A549 (cell line): Measurements from ENCODE around the gene CPAMD8. TPM values are rescaled to one million over a fixed set of nuclear protein-coding genes. Genes with fewer than 3 reads are reported as not detected.
"Not testable (repeated sequence)": the region's sequence is repeated elsewhere in the genome, so short reads cannot be mapped to it uniquely, and the experiment has no call there.

Experiments used
- ATAC-seq, 2 experiments: fragments of 200-7000 bp in 1 of 2; fragments of >200 bp in 1 of 2; cut with Nextera tagmentation in 1 of 2; cut with Tn5 transposase in 1 of 2; 3 replicates each; pipeline versions ENCODE4 v1.8.0 to v1.9.1; 2018 to 2020; ENCODE audit warnings: mild to moderate bottlenecking in 1 of 2, moderate library complexity in 1 of 2
- CTCF ChIA-PET: fragments of 300-600 bp; sonication (Branson Sonifier 250); formaldehyde crosslinking; extraction: SDS; loops from one replicate; lab custom pipeline; 2021; ENCODE audit warnings: antibody characterized with exemption, inconsistent platforms; lab: Yijun Ruan, JAX
- POLR2A ChIA-PET: fragments of 350-600 bp; formaldehyde crosslinking; extraction: SDS; loops from one replicate; lab custom pipeline; 2021; ENCODE audit warnings: antibody characterized with exemption, inconsistent platforms; lab: Yijun Ruan, JAX
- DNase-seq, 2 experiments: peaks; one replicate each; pipeline versions ENCODE4 v3.0.0 to v3.0.0-alpha.2; 2011 to 2016; ENCODE audit warnings: low read depth in 1 of 2, low spot score in 1 of 2
- FAIRE-seq: peaks from 2 replicates; lab custom pipeline; 2011; peaks lifted over from hg19 to GRCh38; lab: Jason Lieb, UNC
- H3K27ac ChIP-seq, 2 experiments: fragments of >200 bp; sonication (Bioruptor Twin); formaldehyde crosslinking; 3 replicates each; pipeline ENCODE4 v1.5.1; 2016 to 2017
- H3K4me1 ChIP-seq: fragments of >200 bp; sonication (Bioruptor Twin); formaldehyde crosslinking; 3 replicates; pipeline ENCODE4 v1.6.1; 2016
- H3K4me2 ChIP-seq: fragments of >200 bp; sonication (Bioruptor Twin); formaldehyde crosslinking; 3 replicates; pipeline ENCODE4 v1.6.1; 2016
- H3K4me3 ChIP-seq: fragments of >200 bp; sonication (Bioruptor Twin); formaldehyde crosslinking; 3 replicates; pipeline ENCODE4 v1.5.1; 2016
- H3K9me3 ChIP-seq: fragments of >200 bp; sonication (Bioruptor Twin); formaldehyde crosslinking; 3 replicates; pipeline ENCODE4 v1.6.1; 2016
- CBX8 ChIP-seq: fragments of 200-600 bp; sonication (generic); IDR thresholded peaks from 2 replicates; pipeline ENCODE4 v1.6.1; 2016
- CHD2 ChIP-seq: fragments of 150-350 bp; IDR thresholded peaks from 2 replicates; pipeline ENCODE4 v1.6.1; 2014; ENCODE audit warnings: low read length; ENCODE audit not compliant: partially characterized antibody
- CHD4 ChIP-seq: fragments of 200-600 bp; sonication (generic); IDR thresholded peaks from 2 replicates; pipeline ENCODE4 v1.6.1; 2016; ENCODE audit warnings: antibody characterized with exemption, mild to moderate bottlenecking, borderline replicate concordance
- EHF ChIP-seq: fragments of 250-450 bp; sonication (Bioruptor Pico); IDR thresholded peaks from 2 replicates; pipeline ENCODE4 v1.5.0; 2020; ENCODE audit warnings: mild to moderate bottlenecking
- ESRRA ChIP-seq: fragments of 150-350 bp; IDR thresholded peaks from 2 replicates; pipeline ENCODE4 v1.6.1; 2014; ENCODE audit warnings: mild to moderate bottlenecking, low read length, borderline replicate concordance
- FOSL2 ChIP-seq, 2 experiments: fragments of 450-650 bp in 1 of 2; fragments of >200 bp in 1 of 2; sonication (Bioruptor Twin) in 1 of 2; formaldehyde crosslinking; IDR thresholded peaks; 2 replicates each; pipeline versions ENCODE4 v1.5.0 to v1.6.1; 2016 to 2020; ENCODE audit warnings: mild to moderate bottlenecking in 1 of 2, moderate library complexity in 1 of 2
- FOXS1 ChIP-seq: fragments of 250-450 bp; sonication (Bioruptor Pico); IDR thresholded peaks from 2 replicates; pipeline ENCODE4 v1.5.0; 2020; ENCODE audit warnings: mild to moderate bottlenecking, moderate library complexity
- HES2 ChIP-seq: fragments of >200 bp; sonication (Bioruptor Twin); formaldehyde crosslinking; IDR thresholded peaks from 2 replicates; pipeline ENCODE4 v1.6.1; 2016
- HEYL ChIP-seq: fragments of 250-450 bp; sonication (Bioruptor Pico); IDR thresholded peaks from 2 replicates; pipeline ENCODE4 v1.8.0; 2021; ENCODE audit warnings: mild to moderate bottlenecking, moderate library complexity
- HMGXB4 ChIP-seq: fragments of 250-450 bp; sonication (Bioruptor Pico); IDR thresholded peaks from 2 replicates; pipeline ENCODE4 v1.5.0; 2021; ENCODE audit warnings: mild to moderate bottlenecking, moderate library complexity, borderline replicate concordance
- HOXB13 ChIP-seq: fragments of 250-450 bp; sonication (Bioruptor Pico); IDR thresholded peaks from 2 replicates; pipeline ENCODE4 v1.5.0; 2020; ENCODE audit warnings: low read depth, mild to moderate bottlenecking, moderate library complexity
- MAX ChIP-seq: IDR thresholded peaks from 2 replicates; pipeline ENCODE4 v1.6.1; 2012
- NR3C1 ChIP-seq: fragments of >200 bp; sonication (Bioruptor Twin); formaldehyde crosslinking; IDR thresholded peaks from 3 replicates; pipeline ENCODE4 v1.6.1; 2017
- PBX3 ChIP-seq: IDR thresholded peaks from 2 replicates; pipeline ENCODE4 v1.6.1; 2012
- RARB ChIP-seq: fragments of 250-450 bp; sonication (Bioruptor Pico); IDR thresholded peaks from 2 replicates; pipeline ENCODE4 v1.8.0; 2021; ENCODE audit warnings: mild to moderate bottlenecking, moderate library complexity
- RNF2 ChIP-seq: fragments of 200-600 bp; sonication (generic); IDR thresholded peaks from 2 replicates; pipeline ENCODE4 v1.6.1; 2016; ENCODE audit warnings: low read depth, mild to moderate bottlenecking, antibody characterized with exemption, moderate library complexity, borderline replicate concordance
- SMC3 ChIP-seq: fragments of >200 bp; sonication (Bioruptor Twin); formaldehyde crosslinking; IDR thresholded peaks from 3 replicates; pipeline ENCODE4 v1.6.1; 2018; ENCODE audit warnings: inconsistent platforms
- TFCP2L1 ChIP-seq: fragments of 250-450 bp; sonication (Bioruptor Pico); IDR thresholded peaks from 2 replicates; pipeline ENCODE4 v1.5.0; 2021; ENCODE audit warnings: mild to moderate bottlenecking
- WGBS: methylation state at CpG from one replicate; pipeline ENCODE4 v1.1.6; 2017; ENCODE audit errors: missing lambda C conversion rate; 5-methylcytosine and 5-hydroxymethylcytosine counted together
- polyA plus RNA-seq, 4 experiments: library from polyadenylated mRNA; depleted of rRNA in 3 of 4; stranded (reverse); fragments of >200 nt; fragmentation: RNase III in 1 of 4; extraction: RNeasy Plus Mini Kit Qiagen cat#74134 plus additional on column Dnase treatment in 1 of 4; gene quantifications; 2 replicates in 3 of 4; 3 replicates in 1 of 4; pipeline ENCODE4 v1.2.3, GENCODE V29; 2011 to 2017

Gene CPAMD8
- polyA plus RNA-seq, 2 of the 4 experiments (the other 2 are of a cell fraction): 0.03 TPM; not detected in 1

- TF ChIP-seq HES2 (no peak), SMC3 (no peak)
- no peak for FAIRE-seq
- H3K4me1 ChIP-seq: no peaks in the 10 kb centered on the region
- ChIA-PET CTCF (no interaction called here), POLR2A (no interaction called here)
- peaks cover 6% of the 10 kb centered on the region for H3K9me3 ChIP-seq
- WGBS: 15% methylated on average over 4 of the region's 7 CpGs
- H3K27ac ChIP-seq: no peak overlapping the region
- H3K4me2 ChIP-seq: no peak overlapping the region
- no peak for DNase-seq
- no peak for ATAC-seq
- H3K4me3 ChIP-seq: no peak overlapping the region
Observed at GRCh38 chr19:17002455-17002854, 24.2 kb downstream of the CPAMD8 start.

- ATAC-seq: no peak
- TF ChIP-seq HOXB13 (no peak), HMGXB4 (CRISPR knock-in tag) (no peak), CHD2 (no peak), CHD4 (no peak), ESRRA (no peak), HEYL (CRISPR knock-in tag) (no peak), RARB (CRISPR knock-in tag) (no peak)
- CTCF ChIA-PET: no interaction called here
Observed at GRCh38 chr19:17001603-17002183, 24.9 kb downstream of the CPAMD8 start.

GRCh38 chr19:16998635-16999194, 27.9 kb downstream of the CPAMD8 start:
- Histone ChIP-seq H3K4me1 (no peaks in the 10 kb centered on the region), H3K9me3 (peaks cover 6% of the 10 kb centered on the region), H3K27ac (no peak overlapping the region), H3K4me3 (no peak overlapping the region), H3K4me2 (no peak overlapping the region)
- no peak for DNase-seq
- CTCF ChIA-PET: no interaction called here
- POLR2A ChIA-PET: no interaction called here
- TF ChIP-seq CBX8 (no peak), NR3C1 (no peak), FOSL2 (IDR thresholded peaks at IDR 0.05) (no peak), FOSL2 (CRISPR knock-in tag; IDR thresholded peaks at IDR 0.05) (no peak), HOXB13 (no peak), PBX3 (no peak), TFCP2L1 (CRISPR knock-in tag) (no peak), EHF (CRISPR knock-in tag) (no peak), MAX (no peak), RNF2 (no peak), FOXS1 (no peak)
- no peak for FAIRE-seq
- 71% methylated on average over 3 of the region's 3 CpGs for WGBS
- ATAC-seq: no peak

More at GRCh38 chr19:17001603-17002183, 24.9 kb downstream of the CPAMD8 start:
- DNase-seq (no peak), FAIRE-seq (no peak)
- H3K9me3 ChIP-seq: peaks cover 6% of the 10 kb centered on the region
- no peak overlapping the region for H3K4me3 ChIP-seq
- WGBS: 28% methylated on average over 4 of the region's 7 CpGs
- no peaks in the 10 kb centered on the region for H3K4me1 ChIP-seq
- POLR2A ChIA-PET: no interaction called here
- no peak overlapping the region for H3K4me2 ChIP-seq
- H3K27ac ChIP-seq: no peak overlapping the region

- H3K27ac ChIP-seq, CTCF ChIA-PET, POLR2A ChIA-PET, H3K4me2 ChIP-seq, H3K9me3 ChIP-seq, H3K4me1 ChIP-seq, DNase-seq, H3K4me3 ChIP-seq, ATAC-seq, FAIRE-seq: not testable (repeated sequence)
- 50% methylated on average over 10 of the region's 23 CpGs for WGBS
Observed at GRCh38 chr19:16996838-16997490, 29.6 kb downstream of the CPAMD8 start.
